GM19324 (cell line): ENCODE measurements around the gene RXRB.

Source experiments
- ATAC-seq: cut with Tn5 transposase; IDR thresholded peaks from one replicate; pipeline ENCODE4 v1.9.1; 2021; ENCODE audit warnings: mild to moderate bottlenecking, moderate library complexity; ENCODE audit not compliant: unreplicated experiment, low FRiP score

RXRB gene

DNA sequence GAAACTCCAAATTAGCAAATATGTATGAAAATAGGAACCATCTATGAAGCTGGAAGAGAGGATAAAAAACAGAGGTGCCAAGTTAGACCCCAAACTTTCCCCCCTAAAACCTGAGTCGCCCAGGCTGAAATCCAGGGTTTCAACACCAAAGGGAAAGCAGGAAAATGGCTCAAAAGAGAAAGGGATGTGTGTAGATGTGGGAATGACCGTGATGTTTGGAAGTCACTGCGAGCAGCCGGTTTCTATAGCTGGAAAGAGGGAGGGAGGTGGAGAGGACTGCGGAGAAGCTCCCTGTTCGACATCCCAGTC, 12.3 kb upstream of the RXRB start:
- ATAC-seq, result no peak

DNA sequence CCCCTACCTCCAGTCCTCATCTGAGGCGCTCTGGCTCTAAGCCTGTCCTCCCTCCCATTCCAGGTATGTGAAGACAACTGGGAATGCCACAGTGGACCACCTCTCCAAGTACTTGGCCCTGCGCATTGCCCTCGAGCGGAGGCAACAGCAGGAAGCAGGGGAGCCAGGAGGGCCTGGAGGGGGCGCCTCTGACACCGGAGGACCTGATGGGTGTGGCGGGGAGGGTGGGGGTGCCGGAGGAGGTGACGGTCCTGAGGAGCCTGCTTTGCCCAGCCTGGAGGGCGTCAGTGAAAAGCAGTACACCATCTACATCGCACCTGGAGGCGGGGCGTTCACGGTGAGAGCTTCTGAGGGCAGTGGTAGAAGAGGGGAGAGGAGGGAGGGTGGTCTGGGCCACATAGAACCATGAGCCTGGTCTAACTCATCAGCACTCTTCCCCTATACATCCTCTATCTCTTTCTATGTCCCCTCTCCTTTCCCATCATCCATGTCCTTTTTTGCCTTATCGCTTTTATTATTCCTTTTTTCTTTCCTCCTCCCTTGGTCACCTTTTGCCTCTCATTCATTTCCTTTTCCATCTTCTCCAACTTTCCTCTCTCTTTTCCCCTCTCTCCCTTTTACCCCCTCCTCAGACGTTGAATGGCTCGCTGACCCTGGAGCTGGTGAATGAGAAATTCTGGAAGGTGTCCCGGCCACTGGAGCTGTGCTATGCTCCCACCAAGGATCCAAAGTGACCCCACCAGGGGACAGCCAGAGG, 11.4 kb upstream of the RXRB start:
- ATAC-seq, result no peak

DNA sequence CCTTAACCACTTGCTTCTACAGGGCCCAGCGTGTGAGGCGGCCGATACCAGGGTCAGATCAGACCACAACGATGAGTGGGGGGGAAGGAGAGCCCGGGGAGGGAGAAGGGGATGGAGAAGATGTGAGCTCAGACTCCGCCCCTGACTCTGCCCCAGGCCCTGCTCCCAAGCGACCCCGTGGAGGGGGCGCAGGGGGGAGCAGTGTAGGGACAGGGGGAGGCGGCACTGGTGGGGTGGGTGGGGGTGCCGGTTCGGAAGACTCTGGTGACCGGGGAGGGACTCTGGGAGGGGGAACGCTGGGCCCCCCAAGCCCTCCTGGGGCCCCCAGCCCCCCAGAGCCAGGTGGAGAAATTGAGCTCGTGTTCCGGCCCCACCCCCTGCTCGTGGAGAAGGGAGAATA, 10.7 kb upstream of the RXRB start:
- no peak for ATAC-seq

DNA sequence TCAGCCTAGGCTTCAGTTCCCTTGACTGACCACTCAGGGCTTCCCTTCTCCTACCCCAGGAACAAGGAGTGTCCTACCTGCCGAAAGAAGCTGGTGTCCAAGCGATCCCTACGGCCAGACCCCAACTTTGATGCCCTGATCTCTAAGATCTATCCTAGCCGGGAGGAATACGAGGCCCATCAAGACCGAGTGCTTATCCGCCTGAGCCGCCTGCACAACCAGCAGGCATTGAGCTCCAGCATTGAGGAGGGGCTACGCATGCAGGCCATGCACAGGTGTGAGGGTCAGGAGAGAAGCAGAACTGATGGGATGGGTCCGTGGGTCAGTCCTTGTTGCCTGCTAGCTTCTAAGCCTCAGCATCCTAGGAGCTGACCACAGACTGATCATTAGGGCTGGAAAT, 9.4 kb upstream of the RXRB start:
- ATAC-seq, result no peak

DNA sequence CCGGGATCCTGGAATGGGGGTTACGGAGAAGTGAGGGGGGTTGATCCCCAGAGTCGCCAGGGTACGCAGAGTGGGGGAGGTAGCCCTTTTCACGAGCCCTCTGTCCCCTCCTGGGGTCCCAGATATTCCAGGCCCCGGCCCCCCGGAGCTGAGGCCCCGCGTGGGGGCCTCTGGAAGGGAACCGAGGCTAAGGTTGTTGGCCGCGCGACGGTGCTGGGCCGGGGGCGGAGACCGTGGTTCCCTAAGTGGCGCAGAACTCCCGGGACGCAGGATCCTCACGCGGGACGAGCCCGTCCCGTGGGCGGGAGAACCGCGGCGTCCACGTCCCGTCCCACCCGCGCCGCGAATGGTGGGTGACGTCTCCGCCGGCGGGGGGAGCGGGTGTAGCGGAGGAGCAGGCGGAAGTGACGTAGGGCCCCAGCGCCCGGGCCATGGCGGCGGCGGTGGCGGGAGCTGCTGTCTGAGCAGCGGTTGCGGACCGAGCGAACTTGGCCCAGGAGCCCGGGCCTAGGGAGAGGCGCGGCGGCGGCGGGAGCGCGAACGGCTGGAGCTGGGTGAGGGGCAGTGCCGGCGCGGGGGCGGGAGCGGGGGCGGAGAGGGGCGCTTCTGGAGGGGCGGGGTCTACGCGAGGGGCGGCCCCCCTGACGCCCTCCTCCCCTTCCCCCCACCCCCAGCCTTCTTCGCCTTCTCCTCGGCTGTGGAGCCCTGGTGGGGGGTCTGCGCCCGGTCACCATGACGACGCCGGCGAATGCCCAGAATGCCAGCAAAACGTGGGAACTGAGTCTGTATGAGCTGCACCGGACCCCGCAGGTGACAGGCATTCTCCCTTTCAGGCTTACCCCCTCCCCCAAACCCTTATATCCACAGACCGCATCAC, 7.9 kb upstream of the RXRB start, which contains the start of gene RING1:
RING1 (plus strand) TSS at position 410 of the 877 bp plus-strand sequence; CDS start at position 733, 323 bp downstream.
- peak; percentile 63 for ATAC-seq

DNA sequence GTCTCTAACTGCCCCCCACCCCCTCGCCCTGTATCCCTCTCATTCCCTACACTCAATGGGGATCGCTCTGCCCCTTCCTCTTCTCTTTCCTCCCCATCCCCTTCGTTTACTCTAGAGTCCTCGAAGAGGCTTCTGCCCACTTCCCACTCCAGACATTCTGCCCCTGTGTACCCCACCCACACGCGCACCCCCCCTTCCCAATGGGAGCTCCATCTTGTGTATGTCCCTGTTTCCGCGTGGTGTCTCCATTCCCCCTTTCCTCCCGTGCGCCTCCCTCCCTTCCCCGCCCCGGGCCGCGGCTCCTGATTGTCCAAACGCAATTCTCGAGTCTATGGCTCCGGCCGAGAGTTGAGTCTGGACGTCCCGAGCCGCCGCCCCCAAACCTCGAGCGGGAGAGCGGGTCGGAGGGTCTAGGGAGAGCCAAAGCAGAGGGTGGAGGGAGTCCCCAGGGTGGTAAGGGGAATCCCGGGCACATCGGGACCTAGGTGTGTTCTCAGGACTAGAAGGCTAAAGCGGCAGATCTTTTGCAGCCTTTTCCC, 7.2 kb upstream of the RXRB start:
- ATAC-seq, result no peak

DNA sequence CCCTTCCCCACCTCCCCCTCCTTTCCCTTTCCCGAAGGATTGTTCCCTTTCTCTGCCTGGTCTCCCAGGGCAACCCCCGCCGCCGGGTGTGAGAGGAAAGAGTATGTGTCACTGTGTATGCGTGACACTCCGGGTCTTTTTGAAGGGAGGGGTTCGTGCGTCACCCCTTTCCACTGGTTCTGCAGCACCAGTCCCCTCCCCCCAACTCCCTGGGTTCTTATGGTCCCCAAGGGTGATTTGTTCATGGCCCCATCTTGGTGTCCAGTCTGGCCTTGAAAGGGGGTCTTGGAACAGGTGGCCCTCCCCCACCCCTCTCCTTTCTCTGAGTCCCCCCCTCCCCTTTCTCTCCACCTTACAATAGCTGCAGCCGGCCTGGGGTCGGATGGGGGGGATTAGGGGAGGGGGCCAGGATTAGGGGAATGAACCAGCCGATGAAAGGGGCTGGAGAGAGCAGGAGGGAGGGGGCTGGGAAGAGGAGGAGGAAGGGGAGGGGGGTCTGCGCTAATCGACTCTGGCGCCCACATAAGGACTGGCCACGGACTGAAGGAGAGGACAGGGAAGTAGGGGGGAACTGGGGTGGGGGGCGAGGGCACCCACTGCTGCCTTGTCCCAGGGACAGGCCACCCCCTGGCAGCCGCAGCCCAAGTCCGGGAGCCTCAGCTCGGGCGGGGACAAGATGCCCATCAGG, 6.5 kb upstream of the RXRB start:
- ATAC-seq, result no peak

DNA sequence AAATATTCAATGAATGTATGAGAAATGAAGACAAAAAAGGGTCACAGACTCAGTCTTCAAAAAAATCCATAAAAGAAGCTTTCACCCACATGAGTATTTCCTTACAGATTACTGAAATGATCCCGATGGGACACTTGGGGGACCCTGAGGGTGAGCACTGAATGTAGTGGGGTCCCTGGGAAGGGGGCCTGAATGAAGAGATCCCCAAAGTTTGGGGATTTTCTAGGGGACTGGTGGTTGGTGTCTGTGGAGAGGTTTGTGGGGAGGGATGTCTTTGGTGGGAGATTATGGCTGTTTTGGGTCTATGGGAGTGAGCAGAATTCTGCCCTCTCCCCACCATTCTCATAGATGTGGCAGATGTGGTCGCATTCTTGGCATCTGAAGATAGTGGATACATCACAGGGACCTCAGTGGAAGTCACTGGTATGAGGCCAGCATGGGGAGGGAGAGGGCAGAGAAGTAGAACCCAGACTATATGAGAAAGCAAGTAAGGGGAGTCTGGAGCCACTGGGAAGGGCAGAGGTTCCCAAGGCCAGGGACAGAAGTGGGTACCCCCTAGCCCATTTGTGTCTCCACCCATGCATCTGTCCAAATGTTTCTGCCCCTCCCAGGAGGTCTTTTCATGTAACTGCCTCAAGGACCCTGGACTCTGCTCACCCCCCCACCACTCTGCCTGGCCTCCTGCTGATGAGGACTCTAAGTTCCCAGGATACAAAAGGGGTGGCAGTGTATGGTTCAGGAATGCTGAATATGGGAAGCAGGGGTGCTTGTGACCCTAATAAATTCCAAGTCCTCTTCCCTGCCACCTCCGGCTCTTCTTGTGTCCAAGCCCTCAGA, 5.8 kb upstream of the RXRB start:
- ATAC-seq, result no peak

DNA sequence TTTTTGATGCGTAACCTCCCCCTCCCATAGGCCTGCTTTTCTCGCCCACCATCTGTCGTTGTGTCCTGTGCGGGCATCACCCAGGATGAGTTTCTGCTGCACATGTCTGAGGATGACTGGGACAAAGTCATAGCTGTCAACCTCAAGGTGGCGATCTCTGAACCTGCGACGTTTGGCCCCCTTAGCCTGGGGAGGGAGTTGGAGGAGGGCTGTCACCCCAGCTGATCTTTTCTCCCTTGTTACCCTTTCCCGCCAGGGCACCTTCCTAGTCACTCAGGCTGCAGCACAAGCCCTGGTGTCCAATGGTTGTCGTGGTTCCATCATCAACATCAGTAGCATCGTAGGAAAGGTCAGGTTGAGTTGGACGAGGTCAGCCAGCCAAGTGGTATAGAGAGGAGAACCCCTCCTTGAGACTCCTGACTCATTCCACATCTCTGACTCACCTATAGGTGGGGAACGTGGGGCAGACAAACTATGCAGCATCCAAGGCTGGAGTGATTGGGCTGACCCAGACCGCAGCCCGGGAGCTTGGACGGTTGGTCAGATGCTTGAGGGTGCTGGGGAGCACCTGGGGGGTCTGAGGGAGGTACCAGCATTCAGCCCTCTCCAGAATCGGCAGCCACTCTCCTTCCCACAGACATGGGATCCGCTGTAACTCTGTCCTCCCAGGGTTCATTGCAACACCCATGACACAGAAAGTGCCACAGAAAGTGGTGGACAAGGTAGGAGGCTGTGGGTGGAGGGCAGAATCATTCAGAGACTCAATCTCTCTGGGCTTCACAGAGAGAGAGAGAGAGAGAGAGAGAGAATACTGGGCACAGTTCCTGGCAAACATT, 4.9 kb upstream of the RXRB start:
- ATAC-seq, result no peak

DNA sequence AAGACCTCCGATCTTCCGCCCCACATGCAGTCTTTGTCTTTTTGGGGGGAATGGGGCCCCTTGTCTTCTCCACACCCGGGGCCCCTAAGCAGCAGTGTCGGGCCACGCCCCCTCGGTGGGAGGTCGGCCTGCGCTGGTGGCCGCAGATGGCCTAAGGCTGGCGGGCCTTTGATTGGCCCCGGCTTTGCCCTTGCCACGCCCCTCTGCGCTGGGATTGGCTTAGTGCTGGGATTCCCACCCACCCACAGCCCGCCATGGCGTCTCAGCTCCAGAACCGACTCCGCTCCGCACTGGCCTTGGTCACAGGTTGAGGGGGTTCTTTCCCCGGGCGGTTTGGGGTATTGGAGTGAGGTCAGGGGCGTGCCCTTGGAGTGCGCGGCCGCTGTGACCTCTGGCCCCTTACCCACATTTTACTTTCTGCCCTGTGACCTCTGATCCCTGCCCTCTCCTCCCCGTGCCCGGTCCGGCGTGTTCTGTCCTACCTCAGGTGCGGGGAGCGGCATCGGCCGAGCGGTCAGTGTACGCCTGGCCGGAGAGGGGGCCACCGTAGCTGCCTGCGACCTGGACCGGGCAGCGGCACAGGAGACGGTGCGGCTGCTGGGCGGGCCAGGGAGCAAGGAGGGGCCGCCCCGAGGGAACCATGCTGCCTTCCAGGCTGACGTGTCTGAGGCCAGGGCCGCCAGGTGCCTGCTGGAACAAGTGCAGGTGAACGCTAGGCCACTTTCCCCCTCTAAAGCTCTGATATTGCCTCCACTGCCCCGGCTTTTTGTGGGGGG, 4.1 kb upstream of the RXRB start, which contains the start of gene HSD17B8:
HSD17B8 (plus strand) TSS at position 241 of the 776 bp plus-strand sequence; CDS start at position 255, 14 bp downstream.
- ATAC-seq, result peak; percentile 53

DNA sequence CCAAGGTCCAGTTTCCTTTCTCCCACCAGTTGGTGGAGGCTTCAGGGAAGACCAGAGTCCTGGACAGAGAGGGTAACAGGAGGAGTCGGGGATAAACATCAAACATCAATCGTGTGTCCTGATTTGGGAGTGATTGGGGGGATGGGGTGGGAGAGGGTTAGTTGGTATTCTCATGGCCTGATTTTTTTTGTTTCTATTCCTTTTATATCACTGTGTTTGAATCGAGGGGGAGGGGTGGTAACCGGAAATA, 3.6 kb upstream of the RXRB start:
- ATAC-seq, result no peak

DNA sequence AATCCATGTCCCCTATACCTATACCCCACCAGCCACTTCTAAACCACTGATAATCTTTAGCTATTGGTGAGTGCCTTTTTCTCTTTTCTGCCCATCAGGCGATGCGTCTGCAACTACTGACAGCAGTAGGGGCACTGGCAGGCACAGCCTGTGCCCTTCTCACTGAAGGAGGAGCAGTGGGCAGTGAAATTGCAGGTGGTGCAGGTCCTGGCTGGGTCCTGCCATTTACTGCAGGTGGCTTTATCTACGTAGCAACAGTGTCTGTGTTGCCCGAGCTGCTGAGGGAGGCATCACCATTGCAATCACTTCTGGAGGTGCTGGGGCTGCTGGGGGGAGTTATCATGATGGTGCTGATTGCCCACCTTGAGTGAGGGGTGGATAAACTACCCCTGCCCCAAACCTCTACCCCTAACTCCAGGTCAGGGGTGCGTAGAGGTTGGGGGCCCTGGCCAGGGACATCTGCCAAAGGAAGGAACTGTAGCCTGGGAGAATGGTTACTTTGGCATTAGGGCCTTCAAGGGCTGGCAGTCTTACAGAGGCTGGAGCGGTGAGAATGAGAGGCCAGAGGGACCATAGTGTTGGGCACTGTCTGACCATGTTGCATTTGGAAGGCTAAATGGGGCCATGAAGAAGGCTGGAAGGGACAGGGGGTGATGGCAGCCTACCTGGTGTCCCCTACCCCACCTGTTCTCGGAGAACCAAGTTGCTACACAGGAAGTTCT, 3.1 kb upstream of the RXRB start:
- ATAC-seq, result no peak

DNA sequence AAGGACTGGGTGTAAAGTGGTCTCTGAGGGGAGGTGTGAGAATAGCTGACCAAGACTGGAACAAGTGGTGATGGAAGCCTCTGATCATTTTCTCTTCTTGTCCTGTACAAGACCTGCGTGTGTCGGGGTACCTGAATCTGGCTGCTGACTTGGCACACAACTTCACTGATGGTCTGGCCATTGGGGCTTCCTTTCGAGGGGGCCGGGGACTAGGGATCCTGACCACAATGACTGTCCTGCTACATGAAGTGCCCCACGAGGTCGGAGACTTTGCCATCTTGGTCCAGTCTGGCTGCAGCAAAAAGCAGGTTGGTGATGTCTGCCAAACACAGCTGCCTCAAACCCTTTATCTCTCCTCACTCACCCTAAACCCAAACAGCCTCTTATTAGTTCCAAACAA, 2.3 kb upstream of the RXRB start:
- no peak for ATAC-seq

DNA sequence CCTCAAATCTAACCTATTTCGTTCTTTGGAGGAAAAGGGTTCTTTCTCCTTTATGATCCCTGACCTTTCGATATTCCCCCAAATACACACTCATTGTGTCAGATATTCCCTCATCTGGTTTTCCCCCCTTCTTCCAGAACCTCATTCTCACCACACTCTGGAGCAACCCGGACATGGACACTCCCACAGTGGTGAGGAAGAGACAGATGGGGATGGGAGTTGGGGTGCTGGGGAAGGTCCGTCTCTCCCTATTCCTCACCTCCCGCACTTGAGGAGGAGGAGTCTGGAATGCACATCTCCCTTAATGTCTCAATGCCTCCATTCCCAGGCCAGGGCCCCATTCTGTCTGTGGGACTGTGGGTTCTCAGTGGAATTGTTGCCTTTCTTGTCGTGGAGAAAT, 1.5 kb upstream of the RXRB start:
- ATAC-seq, result no peak

DNA sequence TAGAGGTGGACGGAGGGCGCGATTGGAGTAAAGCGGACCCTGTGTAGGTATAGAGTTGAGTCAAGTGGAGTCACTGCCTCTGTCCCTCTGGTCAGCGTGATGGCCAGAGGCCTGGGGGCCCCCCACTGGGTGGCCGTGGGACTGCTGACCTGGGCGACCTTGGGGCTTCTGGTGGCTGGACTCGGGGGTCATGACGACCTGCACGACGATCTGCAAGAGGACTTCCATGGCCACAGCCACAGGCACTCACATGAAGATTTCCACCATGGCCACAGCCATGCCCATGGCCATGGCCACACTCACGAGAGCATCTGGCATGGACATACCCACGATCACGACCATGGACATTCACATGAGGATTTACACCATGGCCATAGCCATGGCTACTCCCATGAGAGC, 681 bp upstream of the RXRB start:
- ATAC-seq, result no peak

DNA sequence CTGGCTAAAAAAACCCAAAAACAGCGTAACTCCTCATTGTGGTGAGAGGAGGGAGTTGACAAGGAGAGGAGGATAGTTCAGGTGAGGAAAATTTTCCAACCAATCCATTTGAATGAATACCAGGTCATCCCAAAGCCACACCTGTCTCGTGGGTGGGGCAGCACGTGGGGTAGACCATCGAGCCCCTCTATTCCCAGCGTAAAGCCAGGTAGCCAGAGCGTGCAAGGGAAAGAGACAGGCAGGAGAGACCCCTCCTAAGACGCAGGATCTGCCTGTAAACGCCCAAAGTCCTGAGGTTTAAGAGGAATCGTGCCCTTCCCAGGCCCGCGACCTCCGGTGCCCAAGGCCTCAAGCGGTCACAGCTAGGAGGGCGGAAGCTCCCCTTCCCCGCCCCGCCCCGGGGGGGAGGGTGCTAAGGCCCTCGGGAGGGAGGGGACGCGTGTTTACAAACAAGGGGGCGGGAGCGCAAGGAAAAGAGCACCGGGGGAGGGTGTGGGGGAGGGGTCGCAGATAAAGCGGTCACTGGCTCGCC, 712 bp downstream of the RXRB start:
- peak; percentile 5 for ATAC-seq

DNA sequence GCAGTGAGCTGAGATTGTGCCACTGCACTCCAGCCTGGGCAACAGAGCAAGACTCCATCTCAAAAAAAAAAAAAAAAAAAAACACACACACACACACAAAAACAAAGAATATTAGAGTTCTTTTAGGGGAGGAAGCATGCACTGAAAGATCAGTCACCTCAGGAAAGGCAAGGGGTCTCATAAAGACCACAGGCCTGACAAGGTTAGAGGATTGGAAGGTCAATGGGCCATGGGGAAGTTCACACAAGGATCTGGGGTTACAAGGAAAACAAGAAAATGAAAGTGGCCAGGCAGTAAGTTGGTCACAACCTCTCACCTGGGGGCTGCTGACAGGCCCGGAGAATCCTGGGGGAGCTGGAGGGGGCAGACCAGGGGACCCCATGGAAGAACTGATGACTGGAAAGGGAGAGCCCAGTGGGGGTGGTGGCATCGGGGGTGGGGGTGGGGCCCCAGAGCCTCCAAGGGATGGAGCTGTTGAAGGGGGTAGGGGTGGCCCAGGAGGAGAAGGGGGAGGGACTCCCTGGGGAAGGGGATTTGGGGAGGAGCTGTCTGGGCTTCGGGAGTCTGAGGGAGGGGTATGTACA, 1.5 kb downstream of the RXRB start:
- ATAC-seq, result no peak
